ENCODE measurements around the gene RAI1. TPM values are rescaled to one million over a fixed set of nuclear protein-coding genes. Genes with fewer than 3 reads are reported as not detected.

RAI1 gene
- total RNA-seq, 1 donor, result 9.1 TPM

- TF ChIP-seq CTCF (IDR thresholded peaks at IDR 0.05; ENCODE audit: insufficient read depth, low read length), result no peak
- H3K4me3 ChIP-seq (ENCODE audit: low read depth, low read length), result no peak overlapping the region
- DNase-seq (ENCODE audit: low read depth), result no peak
These were observed 27.6 kb downstream of the RAI1 start for GRCh38 chr17:17708816-17709215.

- no peak for DNase-seq (ENCODE audit: low read depth)
- H3K4me3 ChIP-seq (ENCODE audit: low read depth, low read length), result no peak overlapping the region
- no peak for TF ChIP-seq CTCF (IDR thresholded peaks at IDR 0.05; ENCODE audit: insufficient read depth, low read length)
These were observed 28.6 kb downstream of the RAI1 start for GRCh38 chr17:17709815-17710321.

GRCh38 chr17:17710355-17710727 lies 29.1 kb downstream of the RAI1 start:
- DNase-seq (ENCODE audit: low read depth), result no peak
- no peak for TF ChIP-seq CTCF (IDR thresholded peaks at IDR 0.05; ENCODE audit: insufficient read depth, low read length)
- no peak overlapping the region for H3K4me3 ChIP-seq (ENCODE audit: low read depth, low read length)

- no peak overlapping the region for H3K4me3 ChIP-seq (ENCODE audit: low read depth, low read length)
- TF ChIP-seq CTCF (IDR thresholded peaks at IDR 0.05; ENCODE audit: insufficient read depth, low read length), result no peak
- peak; percentile 82 for DNase-seq (ENCODE audit: low read depth)
These were observed 29.7 kb downstream of the RAI1 start for GRCh38 chr17:17710728-17711541.

GRCh38 chr17:17711641-17712162 lies 30.4 kb downstream of the RAI1 start:
- no peak for DNase-seq (ENCODE audit: low read depth)
- TF ChIP-seq CTCF (IDR thresholded peaks at IDR 0.05; ENCODE audit: insufficient read depth, low read length), result no peak
- no peak overlapping the region for H3K4me3 ChIP-seq (ENCODE audit: low read depth, low read length)

- DNase-seq (ENCODE audit: low read depth), result peak; percentile 57
- TF ChIP-seq CTCF (IDR thresholded peaks at IDR 0.05; ENCODE audit: insufficient read depth, low read length), result no peak
These were observed 31.1 kb downstream of the RAI1 start for GRCh38 chr17:17712268-17712924.

More at GRCh38 chr17:17712268-17712924, 31.1 kb downstream of the RAI1 start:
- no peak overlapping the region for H3K4me3 ChIP-seq (ENCODE audit: low read depth, low read length)

All from fibroblast of the aortic adventitia (primary cell).